Muscle layer of duodenum (tissue), 2 donors: ENCODE measurements around the gene ENTREP1.

Experiments used
- H3K27ac ChIP-seq: one replicate; pipeline ENCODE4 v1.7.0; 2013; ENCODE audit warnings: mild to moderate bottlenecking, low read length
- H3K27me3 ChIP-seq: one replicate; pipeline ENCODE4 v1.7.0; 2013; ENCODE audit warnings: low read depth, mild to moderate bottlenecking, control low read depth, low read length
- H3K36me3 ChIP-seq, 2 donors: one replicate each; pipeline ENCODE4 v1.7.0; 2013; ENCODE audit warnings: low read length in 2 of 2, control low read depth in 1 of 2, mild to moderate bottlenecking in 1 of 2; ENCODE audit not compliant: insufficient read depth in 2 of 2, control insufficient read depth in 1 of 2
- H3K4me1 ChIP-seq, 2 donors: one replicate each; pipeline ENCODE4 v1.7.0; 2013; ENCODE audit warnings: low read length in 2 of 2, mild to moderate bottlenecking in 2 of 2, control low read depth in 1 of 2, moderate library complexity in 1 of 2; ENCODE audit not compliant: insufficient read depth in 2 of 2, control insufficient read depth in 1 of 2
- H3K4me3 ChIP-seq, 2 donors: one replicate each; pipeline ENCODE4 v1.7.0; 2013; ENCODE audit warnings: low read length in 2 of 2, low read depth in 1 of 2, mild to moderate bottlenecking in 1 of 2
- H3K9me3 ChIP-seq, 2 donors: one replicate each; pipeline ENCODE4 v1.7.0; 2013; ENCODE audit warnings: low read length in 2 of 2, control low read depth in 1 of 2, mild to moderate bottlenecking in 1 of 2; ENCODE audit not compliant: control insufficient read depth in 1 of 2
- donor health status: healthy.

ENTREP1 gene

DNA sequence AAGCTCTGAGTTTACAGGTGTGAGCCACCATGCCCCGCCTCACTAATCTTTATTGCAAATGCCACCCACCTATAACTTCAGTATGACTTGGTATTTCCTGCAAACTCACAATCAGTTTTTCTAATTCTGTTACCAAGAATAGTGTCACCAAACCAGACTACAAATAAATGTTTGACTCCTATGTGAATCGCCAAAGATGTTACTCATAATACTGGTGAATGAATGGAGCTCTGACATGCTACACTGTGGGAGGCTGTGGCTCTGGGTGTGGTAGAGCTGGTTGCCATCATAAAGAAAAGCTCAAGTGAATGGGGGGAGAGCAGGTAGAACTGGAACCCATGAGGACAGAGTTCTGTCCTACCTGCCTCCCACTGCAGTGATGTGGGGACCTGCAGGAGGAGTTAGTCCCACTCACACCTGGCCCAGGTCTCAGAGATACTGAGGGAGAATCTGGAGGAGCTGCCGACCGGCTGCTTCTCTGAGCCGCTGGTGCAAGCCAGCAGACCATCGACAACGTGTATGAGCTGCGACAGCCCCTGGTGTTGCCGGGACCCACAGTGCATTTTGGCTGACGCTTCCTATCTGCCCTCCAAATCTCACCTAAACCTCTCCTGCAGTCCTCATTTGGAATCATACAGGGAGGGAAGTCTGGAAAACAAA, 95.7 kb downstream of the ENTREP1 start:
- Histone ChIP-seq H3K9me3 (no peaks in the 10 kb centered on the region), H3K27me3 (no peaks in the 10 kb centered on the region), H3K27ac (no peak overlapping the region), H3K4me1 (no peaks in the 10 kb centered on the region), H3K36me3 (no peaks in the 10 kb centered on the region), H3K4me3 (no peak overlapping the region)

- Histone ChIP-seq H3K27me3 (no peaks in the 10 kb centered on the region), H3K27ac (no peak overlapping the region), H3K9me3 (no peaks in the 10 kb centered on the region), H3K4me3 (no peak overlapping the region), H3K4me1 (no peaks in the 10 kb centered on the region), H3K36me3 (no peaks in the 10 kb centered on the region)
Measured at GRCh38 chr9:69421908-69422801, 97.1 kb downstream of the ENTREP1 start.

GRCh38 chr9:69425136-69425801, 100.3 kb downstream of the ENTREP1 start:
- H3K36me3 ChIP-seq = no peaks in the 10 kb centered on the region
- no peak overlapping the region for H3K4me3 ChIP-seq
- no peaks in the 10 kb centered on the region for H3K27me3 ChIP-seq
- no peak overlapping the region for H3K27ac ChIP-seq
- no peaks in the 10 kb centered on the region for H3K9me3 ChIP-seq
- no peaks in the 10 kb centered on the region for H3K4me1 ChIP-seq

DNA sequence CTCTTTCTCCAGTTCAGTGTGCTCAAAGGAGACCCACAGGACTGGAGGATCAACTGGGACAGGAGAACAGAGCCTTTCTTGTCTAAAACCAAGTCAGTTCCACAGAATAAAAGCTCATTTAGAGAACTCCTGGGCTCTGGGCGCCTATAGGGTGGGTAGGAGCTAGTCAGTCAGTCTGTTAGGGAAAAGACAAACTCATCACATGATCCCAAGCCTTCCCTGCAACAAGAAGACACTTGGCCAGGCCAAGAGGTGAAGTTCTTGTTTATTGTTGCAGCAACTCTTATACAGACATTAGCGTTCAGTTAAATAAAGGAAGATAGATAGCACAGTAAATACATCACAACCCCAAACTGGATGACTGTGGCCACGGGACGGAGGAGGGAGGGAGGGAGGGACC, 102.3 kb downstream of the ENTREP1 start:
- H3K9me3 ChIP-seq = no peaks in the 10 kb centered on the region
- no peak overlapping the region for H3K27ac ChIP-seq
- H3K27me3 ChIP-seq = no peaks in the 10 kb centered on the region
- H3K4me3 ChIP-seq = no peak overlapping the region
- H3K36me3 ChIP-seq = no peaks in the 10 kb centered on the region
- no peaks in the 10 kb centered on the region for H3K4me1 ChIP-seq

GRCh38 chr9:69428017-69428785, 103.2 kb downstream of the ENTREP1 start:
- H3K27me3 ChIP-seq = no peaks in the 10 kb centered on the region
- no peaks in the 10 kb centered on the region for H3K4me1 ChIP-seq
- H3K9me3 ChIP-seq = no peaks in the 10 kb centered on the region
- H3K36me3 ChIP-seq = no peaks in the 10 kb centered on the region
- H3K27ac ChIP-seq = no peak overlapping the region
- no peak overlapping the region for H3K4me3 ChIP-seq

DNA sequence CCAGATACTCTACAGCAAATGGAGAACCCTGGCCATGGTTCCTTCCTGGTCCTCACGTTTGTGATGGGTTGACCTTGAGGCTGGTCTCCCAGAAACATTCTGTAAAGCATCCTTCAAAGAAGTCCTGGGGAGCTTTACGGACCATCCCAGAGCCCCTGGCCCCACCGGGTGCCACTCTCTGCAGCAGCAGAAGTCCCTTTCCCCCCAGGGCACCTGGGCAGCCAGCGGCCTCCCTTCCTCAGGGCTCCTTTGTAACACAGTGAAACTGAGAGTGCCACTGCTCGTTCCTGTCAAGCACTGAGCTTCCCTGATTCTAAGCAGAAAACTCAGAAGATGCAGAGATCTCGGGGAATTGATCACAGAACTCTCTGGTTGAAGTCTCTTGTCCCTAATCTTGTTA, 104.3 kb downstream of the ENTREP1 start:
- no peaks in the 10 kb centered on the region for H3K4me1 ChIP-seq
- H3K9me3 ChIP-seq = no peaks in the 10 kb centered on the region
- H3K36me3 ChIP-seq = no peaks in the 10 kb centered on the region
- no peaks in the 10 kb centered on the region for H3K27me3 ChIP-seq
- H3K27ac ChIP-seq = no peak overlapping the region
- no peak overlapping the region for H3K4me3 ChIP-seq

GRCh38 chr9:69430206-69430605, 105.2 kb downstream of the ENTREP1 start:
- Histone ChIP-seq H3K9me3 (no peaks in the 10 kb centered on the region), H3K27me3 (no peaks in the 10 kb centered on the region), H3K27ac (no peak overlapping the region), H3K4me3 (no peak overlapping the region), H3K4me1 (no peaks in the 10 kb centered on the region), H3K36me3 (no peaks in the 10 kb centered on the region)

GRCh38 chr9:69431203-69431602, 106.2 kb downstream of the ENTREP1 start:
- Histone ChIP-seq H3K36me3 (no peaks in the 10 kb centered on the region), H3K4me3 (no peak overlapping the region), H3K4me1 (no peaks in the 10 kb centered on the region), H3K27ac (no peak overlapping the region), H3K9me3 (no peaks in the 10 kb centered on the region), H3K27me3 (no peaks in the 10 kb centered on the region)

DNA sequence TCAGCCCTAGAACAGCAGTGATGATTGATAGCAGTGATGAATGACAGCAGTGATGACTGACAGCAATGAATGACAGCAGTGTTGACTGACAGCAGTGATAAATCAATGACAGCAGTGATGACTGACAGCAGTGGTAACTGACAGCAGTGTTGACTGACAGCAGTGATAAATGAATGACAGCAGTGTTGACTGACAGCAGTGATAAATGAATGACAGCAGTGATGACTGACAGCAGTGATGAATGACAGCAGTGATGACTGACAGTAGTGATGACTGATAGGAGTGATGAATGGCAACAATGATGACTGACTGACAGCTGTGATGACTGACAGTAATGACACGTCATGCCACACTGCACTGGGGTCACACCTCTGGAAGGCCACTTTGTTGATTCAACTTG, 106.8 kb downstream of the ENTREP1 start:
- Histone ChIP-seq H3K27ac (no peak overlapping the region), H3K27me3 (no peaks in the 10 kb centered on the region), H3K4me1 (no peaks in the 10 kb centered on the region), H3K9me3 (no peaks in the 10 kb centered on the region), H3K4me3 (no peak overlapping the region), H3K36me3 (no peaks in the 10 kb centered on the region)

- H3K4me3 ChIP-seq = no peak overlapping the region
Measured at GRCh38 chr9:69432623-69433022, 107.6 kb downstream of the ENTREP1 start.

GRCh38 chr9:69433392-69433791, 108.4 kb downstream of the ENTREP1 start:
- Histone ChIP-seq H3K9me3 (no peaks in the 10 kb centered on the region), H3K4me1 (no peaks in the 10 kb centered on the region), H3K4me3 (no peak overlapping the region), H3K36me3 (no peaks in the 10 kb centered on the region), H3K27ac (no peak overlapping the region), H3K27me3 (no peaks in the 10 kb centered on the region)

More at GRCh38 chr9:69432623-69433022, 107.6 kb downstream of the ENTREP1 start:
- H3K27ac ChIP-seq = no peak overlapping the region
- H3K27me3 ChIP-seq = no peaks in the 10 kb centered on the region
- no peaks in the 10 kb centered on the region for H3K4me1 ChIP-seq
- H3K36me3 ChIP-seq = no peaks in the 10 kb centered on the region
- H3K9me3 ChIP-seq = no peaks in the 10 kb centered on the region
